ENCODE measurements around the gene MIS18A.
"Not testable (repeated sequence)": the region's sequence is repeated elsewhere in the genome, so short reads cannot be mapped to it uniquely, and the experiment has no call there.

The MIS18A gene

GRCh38 chr21:32278518-32279376 lies at the start of gene MIS18A:
TSS of gene MIS18A (minus strand) at chr21:32279049. CDS start at chr21:32279014, 35 bp downstream.
- DNase-seq (ENCODE audit: low spot score): peak; percentile 99

GRCh38 chr21:32328595-32328994 lies 49.7 kb upstream of the MIS18A start:
- DNase-seq (ENCODE audit: low spot score): no peak

- DNase-seq (ENCODE audit: low spot score): no peak
Measured at GRCh38 chr21:32325706-32326105, 46.9 kb upstream of the MIS18A start.

- DNase-seq (ENCODE audit: low spot score): no peak
Measured at GRCh38 chr21:32322676-32323075, 43.8 kb upstream of the MIS18A start.

GRCh38 chr21:32322103-32322502 lies 43.3 kb upstream of the MIS18A start:
- DNase-seq (ENCODE audit: low spot score): no peak

- DNase-seq (ENCODE audit: low spot score): no peak
Measured at GRCh38 chr21:32321480-32321879, 42.6 kb upstream of the MIS18A start.

- DNase-seq (ENCODE audit: low spot score): no peak
Measured at GRCh38 chr21:32320726-32321125, 41.9 kb upstream of the MIS18A start.

GRCh38 chr21:32320059-32320458 lies 41.2 kb upstream of the MIS18A start:
- no peak for DNase-seq (ENCODE audit: low spot score)

- DNase-seq (ENCODE audit: low spot score): no peak
Measured at GRCh38 chr21:32319012-32319411, 40.2 kb upstream of the MIS18A start.

- DNase-seq (ENCODE audit: low spot score): no peak
Measured at GRCh38 chr21:32317726-32318125, 38.9 kb upstream of the MIS18A start.

- DNase-seq (ENCODE audit: low spot score): no peak
Measured at GRCh38 chr21:32316361-32317215, 37.7 kb upstream of the MIS18A start.

- DNase-seq (ENCODE audit: low spot score): no peak
Measured at GRCh38 chr21:32315511-32316281, 36.8 kb upstream of the MIS18A start.

GRCh38 chr21:32314806-32315205 lies 36.0 kb upstream of the MIS18A start:
- no peak for DNase-seq (ENCODE audit: low spot score)

- no peak for DNase-seq (ENCODE audit: low spot score)
Measured at GRCh38 chr21:32312976-32313375, 34.1 kb upstream of the MIS18A start.

- DNase-seq (ENCODE audit: low spot score): no peak
Measured at GRCh38 chr21:32312326-32312725, 33.5 kb upstream of the MIS18A start.

GRCh38 chr21:32311621-32312020 lies 32.8 kb upstream of the MIS18A start:
- DNase-seq (ENCODE audit: low spot score): no peak

GRCh38 chr21:32310976-32311375 lies 32.1 kb upstream of the MIS18A start:
- DNase-seq (ENCODE audit: low spot score): not testable (repeated sequence)

- DNase-seq (ENCODE audit: low spot score): no peak
Measured at GRCh38 chr21:32309906-32310460, 31.1 kb upstream of the MIS18A start.

- no peak for DNase-seq (ENCODE audit: low spot score)
Measured at GRCh38 chr21:32308696-32309095, 29.8 kb upstream of the MIS18A start.

GRCh38 chr21:32307706-32308105 lies 28.9 kb upstream of the MIS18A start:
- DNase-seq (ENCODE audit: low spot score): no peak

- DNase-seq (ENCODE audit: low spot score): no peak
Measured at GRCh38 chr21:32306021-32306780, 27.4 kb upstream of the MIS18A start.

Data from LoVo (cell line).